Measurements from ENCODE around the gene AFAP1L2.

AFAP1L2 gene

GRCh38 chr10:114362826-114363355 is 41.4 kb downstream of the AFAP1L2 start:
- Histone ChIP-seq H3K4me1 (no peaks in the 10 kb centered on the region), H3K27ac (no peak overlapping the region), H3K36me3 (no peaks in the 10 kb centered on the region), H3K27me3 (no peaks in the 10 kb centered on the region), H3K9ac (no peak overlapping the region), H3K9me3 (replicated peaks in 1 of 11) (no peaks in the 10 kb centered on the region), H3K4me2 (no peak overlapping the region), H3K4me3 (no peak overlapping the region), H4K20me1 (no peaks in the 10 kb centered on the region)
- no peak for TF ChIP-seq Cebpa-rat (IDR thresholded peaks at IDR 0.05)

DNA sequence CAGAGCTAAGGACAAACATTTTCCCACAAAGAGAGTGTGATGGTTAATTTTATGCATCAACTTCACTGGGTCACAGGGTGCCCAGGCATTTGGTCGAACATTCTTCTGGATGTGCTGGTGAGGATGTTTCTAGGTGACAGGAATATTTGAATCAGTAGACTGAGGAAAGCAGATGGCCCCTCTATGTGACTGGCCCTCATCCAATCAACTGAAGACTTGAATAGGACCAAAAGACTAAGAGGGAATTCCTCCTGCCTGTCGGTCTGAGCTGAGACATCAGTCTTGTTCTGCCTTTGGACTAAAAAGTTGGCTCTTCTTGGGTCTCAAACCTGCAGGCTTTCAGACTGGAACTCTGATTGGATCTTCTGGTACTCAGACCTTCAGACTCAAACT is 44.4 kb downstream of the AFAP1L2 start:
- Histone ChIP-seq H3K4me1 (peaks cover 0 to 13% (median 9%) of the 10 kb centered on the region in 10 experiments; a peak in 11 of 20 replicates), H3K4me2 (no peak overlapping the region), H3K9me3 (replicated peaks in 1 of 11) (no peaks in the 10 kb centered on the region), H3K36me3 (no peaks in the 10 kb centered on the region), H3K27ac (no peak overlapping the region), H3K4me3 (no peak overlapping the region), H4K20me1 (no peaks in the 10 kb centered on the region), H3K27me3 (no peaks in the 10 kb centered on the region), H3K9ac (no peak overlapping the region)
- no peak for TF ChIP-seq Cebpa-rat (IDR thresholded peaks at IDR 0.05)

- Histone ChIP-seq H3K36me3 (no peaks in the 10 kb centered on the region), H4K20me1 (no peaks in the 10 kb centered on the region), H3K27me3 (no peaks in the 10 kb centered on the region), H3K9ac (no peak overlapping the region), H3K4me1 (peaks cover 0 to 13% (median 9%) of the 10 kb centered on the region in 10 experiments; a peak in 11 of 20 replicates), H3K9me3 (replicated peaks in 1 of 11) (no peaks in the 10 kb centered on the region), H3K4me3 (no peak overlapping the region), H3K27ac (no peak overlapping the region), H3K4me2 (no peak overlapping the region)
- TF ChIP-seq Cebpa-rat (IDR thresholded peaks at IDR 0.05) = no peak
Measured at GRCh38 chr10:114359041-114359952, 45.0 kb downstream of the AFAP1L2 start.

DNA sequence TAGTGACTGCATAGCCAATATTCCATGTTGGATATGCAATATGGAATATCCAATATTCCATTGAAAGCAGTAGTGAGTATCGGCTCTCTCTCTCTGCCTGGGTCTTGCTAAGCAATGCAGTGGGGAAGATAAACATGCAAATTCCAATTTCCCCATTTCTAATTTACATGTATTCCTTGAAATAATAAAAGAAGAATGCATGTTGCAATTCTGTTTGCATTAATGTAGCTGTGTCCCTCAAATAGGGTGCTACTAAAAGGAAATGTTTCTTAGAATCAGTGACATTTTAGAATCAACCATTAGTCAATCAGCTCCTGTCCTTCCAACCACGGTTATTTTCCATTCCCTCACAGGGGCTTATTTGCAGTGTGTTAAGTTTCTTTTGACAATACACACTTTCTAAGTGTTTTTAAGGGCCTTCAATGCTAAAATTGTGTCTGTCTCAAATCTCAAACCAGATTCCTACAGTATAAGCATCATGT is 46.7 kb downstream of the AFAP1L2 start:
- Histone ChIP-seq H3K27ac (no peak overlapping the region), H3K4me1 (peaks cover 0 to 13% (median 9%) of the 10 kb centered on the region in 10 experiments; a peak in 11 of 20 replicates), H3K36me3 (no peaks in the 10 kb centered on the region), H3K9me3 (replicated peaks in 1 of 11) (peaks cover 0 to 10% (median 0%) of the 10 kb centered on the region in 11 experiments; a peak in 1 of 22 replicates), H4K20me1 (no peaks in the 10 kb centered on the region), H3K4me2 (peak overlapping the region in 7 of 11 experiments; percentile 6 to 47 (median 28); a peak in 4 of 22 replicates), H3K4me3 (no peak overlapping the region), H3K27me3 (no peaks in the 10 kb centered on the region), H3K9ac (no peak overlapping the region)
- no peak for TF ChIP-seq Cebpa-rat (IDR thresholded peaks at IDR 0.05)

DNA sequence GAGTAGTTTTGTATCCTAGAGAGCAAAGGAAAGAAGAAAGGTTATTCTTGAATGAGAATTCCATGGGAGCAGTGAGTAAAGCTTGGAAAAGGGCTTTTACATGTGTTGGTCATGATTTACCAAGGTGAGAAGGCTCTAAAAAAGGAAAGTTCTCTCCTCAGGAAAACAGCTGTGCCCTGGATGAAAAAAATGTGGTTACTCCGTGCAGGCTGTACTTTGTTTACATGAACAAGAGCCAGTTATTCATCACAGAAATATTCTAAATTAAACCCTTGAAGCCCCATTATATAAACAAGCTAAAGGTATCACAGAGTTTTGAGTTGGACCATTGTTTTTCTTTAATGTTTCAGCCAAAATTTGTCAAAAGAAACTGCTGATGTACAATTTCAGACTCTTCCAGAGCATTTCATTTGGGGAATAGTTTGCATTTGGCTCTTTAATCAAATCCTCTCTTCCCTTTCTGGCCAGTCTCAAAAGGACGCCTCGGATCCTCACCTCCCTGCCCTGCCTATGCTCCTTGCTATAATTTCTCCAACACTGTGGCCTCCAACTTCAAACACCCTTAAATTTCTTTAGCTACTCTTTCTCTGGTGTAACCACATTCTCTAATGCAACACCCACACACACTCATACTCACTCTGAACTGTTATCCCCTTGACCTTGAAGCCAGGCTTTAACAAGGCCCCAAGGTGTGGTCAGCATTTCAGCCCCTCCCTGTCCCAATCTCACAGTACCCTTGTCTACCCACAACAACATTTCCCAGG is 47.4 kb downstream of the AFAP1L2 start:
- Histone ChIP-seq H3K27ac (no peak overlapping the region), H3K9me3 (replicated peaks in 1 of 11) (peaks cover 0 to 10% (median 0%) of the 10 kb centered on the region in 11 experiments; a peak in 1 of 22 replicates), H3K4me3 (no peak overlapping the region), H4K20me1 (no peaks in the 10 kb centered on the region), H3K27me3 (no peaks in the 10 kb centered on the region), H3K4me2 (peak overlapping the region in 9 of 11 experiments; percentile 6 to 47 (median 28); a peak in 12 of 22 replicates), H3K9ac (no peak overlapping the region), H3K4me1 (peaks cover 0 to 13% (median 9%) of the 10 kb centered on the region in 10 experiments; a peak in 11 of 20 replicates), H3K36me3 (no peaks in the 10 kb centered on the region)
- TF ChIP-seq Cebpa-rat (IDR thresholded peaks at IDR 0.05) = no peak

DNA sequence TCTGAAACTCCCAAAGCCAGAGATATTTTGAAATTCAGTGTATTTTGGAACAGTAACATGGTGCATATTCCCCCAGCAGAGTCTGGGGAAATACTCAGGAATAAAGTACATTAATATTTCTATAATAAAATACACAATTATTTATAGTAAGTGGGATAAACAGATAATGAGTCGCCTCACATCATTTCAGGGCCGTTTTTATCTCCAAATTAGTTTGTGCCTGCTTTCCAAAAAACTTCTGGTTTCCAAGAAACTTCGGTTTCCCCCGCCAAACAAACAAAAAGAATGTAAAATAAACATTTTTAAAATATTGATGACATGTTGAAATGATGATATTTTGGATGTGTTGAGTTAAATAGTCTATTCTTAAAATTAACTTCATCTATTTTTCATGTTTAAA is 48.2 kb downstream of the AFAP1L2 start:
- Histone ChIP-seq H3K9ac (no peak overlapping the region), H3K9me3 (replicated peaks in 1 of 11) (peaks cover 0 to 10% (median 0%) of the 10 kb centered on the region in 11 experiments; a peak in 1 of 22 replicates), H3K36me3 (no peaks in the 10 kb centered on the region), H3K4me2 (no peak overlapping the region), H3K4me1 (peaks cover 0 to 13% (median 9%) of the 10 kb centered on the region in 10 experiments; a peak in 11 of 20 replicates), H3K27me3 (no peaks in the 10 kb centered on the region), H3K27ac (no peak overlapping the region), H4K20me1 (no peaks in the 10 kb centered on the region), H3K4me3 (no peak overlapping the region)
- TF ChIP-seq Cebpa-rat (IDR thresholded peaks at IDR 0.05) = no peak

GRCh38 chr10:114353383-114353782 is 50.9 kb downstream of the AFAP1L2 start:
- Histone ChIP-seq H3K4me3 (no peak overlapping the region), H3K4me2 (no peak overlapping the region), H3K27me3 (no peaks in the 10 kb centered on the region), H3K9me3 (replicated peaks in 1 of 11) (peaks cover 0 to 10% (median 0%) of the 10 kb centered on the region in 11 experiments; a peak in 1 of 22 replicates), H3K9ac (no peak overlapping the region), H3K36me3 (no peaks in the 10 kb centered on the region), H3K4me1 (peaks cover 2 to 16% (median 11%) of the 10 kb centered on the region in 10 experiments; a peak in 19 of 20 replicates), H4K20me1 (no peaks in the 10 kb centered on the region), H3K27ac (no peak overlapping the region)
- no peak for TF ChIP-seq Cebpa-rat (IDR thresholded peaks at IDR 0.05)

DNA sequence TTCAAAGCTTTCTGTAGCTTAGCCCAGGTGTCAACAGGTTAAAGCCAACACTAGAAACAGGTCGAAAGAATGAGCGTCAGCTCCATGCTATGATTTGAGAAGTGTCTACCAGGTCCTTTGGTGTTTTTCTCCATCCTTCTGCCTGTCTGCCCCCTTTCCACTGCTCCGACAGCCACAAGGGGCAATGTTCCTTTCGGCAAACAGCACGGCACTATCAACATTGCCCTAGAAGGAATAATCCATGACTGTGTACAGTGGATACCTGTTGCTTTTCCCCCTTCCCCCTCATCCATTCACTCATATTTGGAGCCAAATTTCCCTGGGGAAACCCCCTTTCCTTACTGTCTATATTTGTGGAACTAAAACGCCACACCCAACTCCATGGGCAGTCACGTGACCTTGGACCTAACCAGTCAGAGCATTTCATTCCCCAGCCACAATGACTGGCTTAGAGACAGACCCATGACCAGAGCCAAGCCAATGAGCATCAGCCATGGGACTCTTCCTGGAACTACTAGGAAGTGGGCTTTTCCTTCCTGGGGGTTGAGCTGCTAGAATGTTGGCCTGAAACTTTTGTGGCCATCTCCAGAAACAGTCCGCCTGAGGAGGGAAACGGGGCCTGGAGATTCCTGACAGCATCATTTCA is 51.5 kb downstream of the AFAP1L2 start:
- H3K9ac ChIP-seq = no peak overlapping the region
- H3K36me3 ChIP-seq = no peaks in the 10 kb centered on the region
- H3K4me3 ChIP-seq = no peak overlapping the region
- peaks cover 0 to 10% (median 0%) of the 10 kb centered on the region in 11 experiments; a peak in 1 of 22 replicates for H3K9me3 ChIP-seq (replicated peaks in 1 of 11)
- no peak overlapping the region for H3K4me2 ChIP-seq
- peaks cover 8 to 22% (median 17%) of the 10 kb centered on the region in 10 experiments; a peak in 19 of 20 replicates for H3K4me1 ChIP-seq
- no peaks in the 10 kb centered on the region for H3K27me3 ChIP-seq
- H3K27ac ChIP-seq = no peak overlapping the region
- no peaks in the 10 kb centered on the region for H4K20me1 ChIP-seq
- no peak for TF ChIP-seq Cebpa-rat (IDR thresholded peaks at IDR 0.05)
